Left ventricle myocardium inferior (tissue), 1 donor: ENCODE measurements around the gene NUMA1. TPM values are rescaled to one million over a fixed set of nuclear protein-coding genes. Genes with fewer than 3 reads are reported as not detected.

Experiments
- DNase-seq: peaks from one replicate; pipeline ENCODE4 v3.0.0-alpha.2; 2020
- H3K27ac ChIP-seq: fragments of 200-600 bp; replicated peaks from 2 replicates; pipeline ENCODE4 v1.8.0; 2021
- H3K27me3 ChIP-seq: fragments of 200-600 bp; 2 replicates; pipeline ENCODE4 v1.8.0; 2021; ENCODE audit warnings: low read depth
- H3K36me3 ChIP-seq: fragments of 200-600 bp; 2 replicates; pipeline ENCODE4 v1.8.0; 2021
- H3K4me1 ChIP-seq: fragments of 200-600 bp; 2 replicates; pipeline ENCODE4 v1.8.0; 2021
- H3K4me3 ChIP-seq: fragments of 200-600 bp; 2 replicates; pipeline ENCODE4 v1.8.0; 2021; ENCODE audit warnings: mild to moderate bottlenecking, moderate library complexity
- H3K9me3 ChIP-seq: fragments of 200-600 bp; replicated peaks from 2 replicates; pipeline ENCODE4 v1.8.0; 2021
- CTCF ChIP-seq: fragments of 200-600 bp; IDR thresholded peaks from 2 replicates; pipeline ENCODE4 v1.8.0; 2021; ENCODE audit warnings: antibody characterized with exemption, mild to moderate bottlenecking, borderline replicate concordance
- intact Hi-C: fragments of 100-400 bp; cut with micrococcal nuclease; formaldehyde crosslinking; loops from one replicate; pipeline ENCODE4 v1.11.0; 2022
- long read RNA-seq: library from polyadenylated mRNA; unstranded; transcript quantifications from one replicate; pipeline ENCODE4 v2.0.0, GENCODE V29; 2021
- total RNA-seq: library from RNA; stranded (reverse); fragmentation: NEBNext Ultra II Directional; extraction: Animal tissue kit (Norgen Biotek cat#: 25700); gene quantifications from one replicate; pipeline ENCODE4 v1.2.1, GENCODE V29; 2021
- donor health status: DM: no; HTN: yes; CAD: no; lungs with severe emphysema.

Gene NUMA1
- 82.5 TPM for total RNA-seq
- long read RNA-seq, full-length matches to known transcripts: 5 of 89 reads
- long read RNA-seq, partial matches to known transcripts: 52 of 89 reads
- long read RNA-seq, other reads (novel, unspliced or antisense): 32 of 89 reads

- peak; percentile 99 for DNase-seq
- Histone ChIP-seq H3K27ac (peak within 1 kb of the TSS; percentile 87), H3K36me3 (peaks cover 7% of the 10 kb centered on the region), H3K4me1 (peaks cover 22% of the 10 kb centered on the region), H3K9me3 (no peaks in the 10 kb centered on the region), H3K27me3 (no peaks in the 10 kb centered on the region), H3K4me3 (peak within 1 kb of the TSS; percentile 79)
- TF ChIP-seq CTCF: no peak
- intact Hi-C loops: no loop called here
Observed at GRCh38 chr11:72080326-72081183, at the start of gene NUMA1, which contains the start of gene LRRC51. TSS of gene NUMA1 (minus strand) at chr11:72080542. CDS start at chr11:72035943, 44,599 bp downstream. TSS of gene LRRC51 (plus strand) at chr11:72080850. CDS start at chr11:72089084, 8,234 bp downstream.

- no peak for DNase-seq
- Histone ChIP-seq H3K9me3 (no peaks in the 10 kb centered on the region), H3K4me1 (no peaks in the 10 kb centered on the region), H3K4me3 (no peak overlapping the region), H3K36me3 (no peaks in the 10 kb centered on the region), H3K27me3 (peaks cover 9% of the 10 kb centered on the region), H3K27ac (no peak overlapping the region)
- intact Hi-C loops: no loop called here
- TF ChIP-seq CTCF: no peak
Observed at GRCh38 chr11:72129381-72129780, 49.0 kb upstream of the NUMA1 start.

GRCh38 chr11:72127923-72128322 is 47.6 kb upstream of the NUMA1 start:
- Histone ChIP-seq H3K27ac (no peak overlapping the region), H3K4me1 (no peaks in the 10 kb centered on the region), H3K9me3 (no peaks in the 10 kb centered on the region), H3K4me3 (no peak overlapping the region), H3K27me3 (peaks cover 6% of the 10 kb centered on the region), H3K36me3 (no peaks in the 10 kb centered on the region)
- no peak for DNase-seq
- intact Hi-C loops: no loop called here
- TF ChIP-seq CTCF: no peak

GRCh38 chr11:72125956-72126355 is 45.6 kb upstream of the NUMA1 start:
- no peak overlapping the region for H3K27ac ChIP-seq
- TF ChIP-seq CTCF: no peak
- DNase-seq: no peak
- no peak overlapping the region for H3K4me3 ChIP-seq
- no peaks in the 10 kb centered on the region for H3K4me1 ChIP-seq
- no peaks in the 10 kb centered on the region for H3K36me3 ChIP-seq
- intact Hi-C loops: no loop called here
- H3K27me3 ChIP-seq: peaks cover 9% of the 10 kb centered on the region
- no peaks in the 10 kb centered on the region for H3K9me3 ChIP-seq

- no peak overlapping the region for H3K4me3 ChIP-seq
- H3K27me3 ChIP-seq: peaks cover 15% of the 10 kb centered on the region
- no peak for TF ChIP-seq CTCF
- no peak for DNase-seq
- intact Hi-C loops: no loop called here
- no peak overlapping the region for H3K27ac ChIP-seq
- H3K9me3 ChIP-seq: no peaks in the 10 kb centered on the region
- no peaks in the 10 kb centered on the region for H3K36me3 ChIP-seq
- no peaks in the 10 kb centered on the region for H3K4me1 ChIP-seq
Observed at GRCh38 chr11:72124046-72124445, 43.7 kb upstream of the NUMA1 start.
